ENCODE measurements around the gene VRK3.
"Not testable (repeated sequence)": the region's sequence is repeated elsewhere in the genome, so short reads cannot be mapped to it uniquely, and the experiment has no call there.

VRK3 gene

GRCh38 chr19:50025022-50025793, at the start of gene VRK3:
TSS of gene VRK3 (minus strand) at chr19:50025372. CDS start at chr19:50016162, 9,210 bp downstream.
- peak; percentile 99 for DNase-seq (ENCODE audit: low read depth)

- not testable (repeated sequence) for DNase-seq (ENCODE audit: low read depth)
Observed at GRCh38 chr19:50068382-50068781, 43.2 kb upstream of the VRK3 start.

- no peak for DNase-seq (ENCODE audit: low read depth)
Observed at GRCh38 chr19:50067575-50067974, 42.4 kb upstream of the VRK3 start.

GRCh38 chr19:50065938-50066337, 40.8 kb upstream of the VRK3 start:
- DNase-seq (ENCODE audit: low read depth), result no peak

- no peak for DNase-seq (ENCODE audit: low read depth)
Observed at GRCh38 chr19:50061650-50062049, 36.5 kb upstream of the VRK3 start.

GRCh38 chr19:50060107-50060506, 34.9 kb upstream of the VRK3 start:
- no peak for DNase-seq (ENCODE audit: low read depth)

GRCh38 chr19:50059045-50059444, 33.9 kb upstream of the VRK3 start:
- DNase-seq (ENCODE audit: low read depth), result no peak

- DNase-seq (ENCODE audit: low read depth), result no peak
Observed at GRCh38 chr19:50058425-50058824, 33.3 kb upstream of the VRK3 start.

- no peak for DNase-seq (ENCODE audit: low read depth)
Observed at GRCh38 chr19:50053119-50053518, 27.9 kb upstream of the VRK3 start.

- no peak for DNase-seq (ENCODE audit: low read depth)
Observed at GRCh38 chr19:50051964-50052363, 26.8 kb upstream of the VRK3 start.

GRCh38 chr19:50051228-50051895, 26.2 kb upstream of the VRK3 start:
- not testable (repeated sequence) for DNase-seq (ENCODE audit: low read depth)

GRCh38 chr19:50050406-50051227, 25.4 kb upstream of the VRK3 start:
- DNase-seq (ENCODE audit: low read depth), result peak; percentile 43

- DNase-seq (ENCODE audit: low read depth), result no peak
Observed at GRCh38 chr19:50047671-50048070, 22.5 kb upstream of the VRK3 start.

GRCh38 chr19:50046649-50047503, 21.7 kb upstream of the VRK3 start:
- DNase-seq (ENCODE audit: low read depth), result no peak

GRCh38 chr19:50044922-50045321, 19.8 kb upstream of the VRK3 start:
- DNase-seq (ENCODE audit: low read depth), result no peak

GRCh38 chr19:50043967-50044366, 18.8 kb upstream of the VRK3 start:
- no peak for DNase-seq (ENCODE audit: low read depth)

GRCh38 chr19:50042363-50043024, 17.3 kb upstream of the VRK3 start:
- DNase-seq (ENCODE audit: low read depth), result no peak

- no peak for DNase-seq (ENCODE audit: low read depth)
Observed at GRCh38 chr19:50040967-50041366, 15.8 kb upstream of the VRK3 start.

- no peak for DNase-seq (ENCODE audit: low read depth)
Observed at GRCh38 chr19:50039968-50040367, 14.8 kb upstream of the VRK3 start.

GRCh38 chr19:50036908-50037307, 11.7 kb upstream of the VRK3 start:
- no peak for DNase-seq (ENCODE audit: low read depth)

GRCh38 chr19:50030937-50031336, 5.8 kb upstream of the VRK3 start:
- no peak for DNase-seq (ENCODE audit: low read depth)
